Suppressor macrophage (primary cell): ENCODE results near the gene KRTAP5-3.
"Not testable (repeated sequence)": the region's sequence is repeated elsewhere in the genome, so short reads cannot be mapped to it uniquely, and the experiment has no call there.

Experiments
- DNase-seq, 4 experiments: peaks; one replicate each; pipeline ENCODE4 v3.0.0-alpha.2; 2020 to 2022

The KRTAP5-3 gene

GRCh38 chr11:1618231-1618630 is 10.0 kb upstream of the KRTAP5-3 start:
- DNase-seq: no peak

DNA sequence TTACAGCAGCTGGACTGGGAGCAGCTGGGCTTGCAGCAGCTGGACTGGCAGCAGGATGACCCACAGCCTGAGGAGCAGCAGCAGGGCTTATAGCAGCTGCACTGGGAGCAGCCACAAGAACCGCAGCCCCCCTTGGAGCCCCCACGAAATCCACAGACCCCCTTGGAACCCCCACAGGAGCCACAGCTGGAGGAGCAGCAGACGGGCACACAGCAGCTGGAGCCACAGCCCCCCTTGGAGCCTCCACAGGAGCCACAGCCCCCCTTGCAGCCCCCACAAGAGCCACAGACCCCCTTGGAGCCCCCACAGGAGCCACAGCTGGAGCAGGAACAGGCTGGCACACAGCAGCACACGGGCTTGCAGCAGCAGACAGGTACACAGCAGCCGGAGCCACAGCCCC is 362 bp downstream of the KRTAP5-3 start:
- DNase-seq: not testable (repeated sequence)

DNA sequence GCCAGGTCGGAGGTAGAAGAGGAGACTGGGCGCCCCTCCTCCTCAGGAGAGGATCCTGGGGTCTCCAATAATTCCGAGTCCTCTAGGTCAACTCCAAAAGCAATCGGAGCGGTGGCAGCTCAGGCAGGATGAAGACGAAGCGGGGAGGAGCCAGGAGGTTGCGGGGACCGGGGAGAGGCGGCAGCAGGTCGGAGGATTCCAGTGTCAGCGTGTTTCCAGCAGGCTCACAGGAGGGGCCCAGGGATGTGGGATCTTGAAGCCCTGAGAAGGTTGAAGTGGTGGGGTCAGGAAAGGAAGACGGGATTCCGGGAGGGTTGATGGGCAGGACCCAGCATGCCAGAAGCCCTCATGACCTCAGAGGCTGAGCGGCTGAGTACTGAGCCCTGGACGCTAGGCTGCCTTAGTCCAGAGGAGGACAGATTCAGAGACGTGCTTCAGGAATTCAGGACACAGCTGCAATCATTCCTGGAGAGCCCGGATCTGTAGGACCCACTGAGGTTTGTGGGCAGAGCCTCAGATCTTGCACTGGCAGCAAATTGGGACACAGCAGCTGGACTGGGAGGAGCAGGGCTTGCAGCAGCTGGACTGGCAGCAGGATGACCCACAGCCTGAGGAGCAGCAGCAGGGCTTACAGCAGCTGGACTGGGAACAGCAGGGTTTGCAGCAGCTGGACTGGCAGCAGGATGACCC is 962 bp downstream of the KRTAP5-3 start:
- DNase-seq: not testable (repeated sequence)

GRCh38 chr11:1605923-1606322 is 2.3 kb downstream of the KRTAP5-3 start:
- peak in 1 of 4 experiments; percentile 9 for DNase-seq

DNA sequence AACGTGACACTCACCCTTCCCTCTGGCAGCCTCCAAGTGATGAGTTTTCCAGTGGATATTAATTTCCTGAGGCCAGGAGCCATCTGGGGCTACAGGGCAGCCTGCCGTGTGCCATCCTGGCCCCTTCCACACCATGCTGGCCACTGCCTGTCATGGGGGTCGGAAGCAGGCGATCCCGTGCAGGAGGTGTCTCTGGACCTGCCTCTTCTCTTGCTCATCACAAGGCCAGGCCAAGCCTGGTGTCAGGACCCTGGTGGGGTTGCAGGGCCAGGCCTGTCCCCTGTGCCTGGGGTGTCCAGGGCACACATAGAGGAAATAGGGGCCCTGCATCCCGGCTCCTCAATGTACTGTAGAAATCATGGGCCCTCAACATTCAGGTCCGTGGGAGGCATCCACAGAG is 3.6 kb downstream of the KRTAP5-3 start:
- no peak for DNase-seq

DNA sequence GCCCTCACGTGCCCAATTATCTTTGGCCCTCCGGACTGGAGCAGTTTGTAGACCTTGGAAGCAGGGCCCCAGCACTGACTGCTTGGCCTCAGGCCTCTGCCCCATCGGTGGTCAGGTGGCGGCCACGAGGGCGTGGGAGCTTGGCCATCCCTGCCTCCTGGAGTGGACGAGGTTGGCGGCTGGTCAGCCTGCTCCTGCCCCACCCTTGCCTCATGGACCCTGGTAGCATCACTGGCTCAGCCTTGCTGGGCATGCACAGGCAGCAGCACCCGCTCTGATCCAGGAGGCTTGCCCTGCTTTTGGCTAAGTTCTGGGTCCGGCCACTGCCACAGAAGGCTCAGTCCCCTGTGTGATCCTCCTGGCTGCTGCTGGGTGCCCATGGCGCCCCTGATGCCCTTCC is 4.1 kb downstream of the KRTAP5-3 start:
- DNase-seq: no peak

- DNase-seq: no peak
Observed at GRCh38 chr11:1603629-1604028, 4.6 kb downstream of the KRTAP5-3 start.

GRCh38 chr11:1601663-1602062 is 6.6 kb downstream of the KRTAP5-3 start:
- not testable (repeated sequence) for DNase-seq

DNA sequence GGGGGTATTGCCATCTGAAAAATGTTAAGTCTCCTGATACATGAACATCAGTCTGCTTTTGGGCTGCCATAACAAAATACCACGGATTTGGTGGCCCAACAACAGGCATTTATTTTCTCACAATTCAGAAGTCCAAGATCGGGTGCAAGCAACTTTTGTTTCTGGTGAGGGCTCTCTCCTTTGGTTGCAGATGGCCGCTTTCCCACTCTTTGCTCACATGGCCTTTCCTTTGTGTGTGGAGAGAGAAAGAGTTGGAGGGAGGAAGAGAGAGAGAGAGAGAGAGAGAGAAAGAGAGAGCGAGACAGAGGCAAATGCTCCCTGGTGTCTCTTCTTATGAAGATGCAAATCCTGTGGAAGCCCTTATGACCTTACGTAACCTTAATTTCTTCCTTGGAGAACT is 7.6 kb downstream of the KRTAP5-3 start:
- no peak for DNase-seq

- no peak for DNase-seq
Observed at GRCh38 chr11:1598816-1599215, 9.4 kb downstream of the KRTAP5-3 start.

DNA sequence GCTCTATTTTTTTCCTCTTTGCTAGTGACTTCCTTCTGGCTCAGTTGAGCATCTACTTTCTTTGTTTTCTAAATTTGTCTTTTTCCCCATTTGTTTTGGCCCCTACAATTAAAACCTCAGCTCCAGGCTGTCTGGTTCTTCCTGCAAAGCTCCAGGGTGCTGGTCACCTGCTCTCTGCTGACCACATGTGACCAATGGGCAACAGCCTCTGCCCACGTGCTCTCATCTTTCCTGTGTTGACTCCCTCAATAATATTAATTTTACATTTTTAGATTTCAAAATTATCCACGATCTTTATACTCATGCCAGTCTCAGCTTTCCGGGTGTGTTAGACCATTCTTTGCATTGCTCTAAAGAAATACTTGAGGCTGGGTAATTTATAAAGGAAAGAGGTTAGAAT is 9.9 kb downstream of the KRTAP5-3 start:
- DNase-seq: not testable (repeated sequence)

- no peak for DNase-seq
Observed at GRCh38 chr11:1597994-1598380, 10.3 kb downstream of the KRTAP5-3 start, which contains the start of gene KRTAP5-2. KRTAP5-2 (minus strand) TSS chr11:1598294; CDS start chr11:1598250, 44 bp downstream.

DNA sequence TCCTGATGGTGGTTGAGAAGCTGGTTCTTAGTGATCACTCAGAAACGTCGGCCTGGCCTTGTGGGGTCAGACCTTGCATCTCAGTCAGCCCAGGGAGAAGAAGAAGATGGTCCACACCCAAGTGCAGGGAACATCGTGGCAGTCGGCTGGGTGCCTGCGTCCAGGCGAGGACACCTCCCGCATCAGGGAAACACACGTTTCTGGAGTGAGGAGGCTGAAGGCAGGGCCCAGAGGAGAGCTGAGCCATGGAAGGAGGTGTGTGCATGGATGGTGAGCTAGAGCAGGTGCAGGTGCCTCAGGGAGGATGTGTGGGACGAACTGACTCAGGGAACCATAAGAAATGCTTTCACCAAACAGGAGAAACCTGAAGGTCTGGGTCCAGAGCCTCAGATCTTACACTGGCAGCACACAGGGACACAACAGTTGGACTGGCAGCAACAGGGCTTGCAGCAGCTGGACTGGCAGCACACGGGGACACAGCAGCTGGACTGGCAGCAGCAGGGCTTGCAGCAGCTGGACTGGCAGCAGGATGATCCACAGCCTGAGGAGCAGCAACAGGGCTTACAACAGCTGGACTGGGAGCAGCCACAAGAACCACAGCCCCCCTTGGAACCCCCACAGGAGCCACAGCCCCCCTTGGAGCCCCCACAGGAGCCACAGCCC is 10.8 kb downstream of the KRTAP5-3 start:
- no peak for DNase-seq

GRCh38 chr11:1596576-1597121 is 11.6 kb downstream of the KRTAP5-3 start:
- not testable (repeated sequence) for DNase-seq

GRCh38 chr11:1595994-1596575 is 12.2 kb downstream of the KRTAP5-3 start:
- DNase-seq: not testable (repeated sequence)

- DNase-seq: no peak
Observed at GRCh38 chr11:1592628-1593027, 15.6 kb downstream of the KRTAP5-3 start.

DNA sequence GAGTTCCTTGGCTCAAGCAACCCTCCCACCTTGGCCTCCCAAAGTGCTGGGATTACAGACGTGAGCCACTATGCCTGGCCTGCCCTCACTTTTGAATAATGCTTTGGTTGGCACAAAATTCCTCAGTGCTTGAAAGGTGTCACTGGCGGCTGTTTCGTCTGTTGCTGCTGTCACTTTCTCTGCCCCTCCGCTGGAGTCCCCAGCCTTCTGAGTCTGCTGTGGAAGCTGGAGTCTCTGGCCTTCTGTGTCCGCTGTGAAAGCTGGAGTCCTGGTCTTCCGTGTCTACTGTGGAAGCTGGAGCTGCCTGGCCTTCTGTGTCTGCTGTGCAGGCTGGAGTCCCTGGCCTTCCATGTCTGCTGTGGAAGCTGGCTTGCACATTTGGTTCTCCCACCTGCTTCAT is 18.3 kb downstream of the KRTAP5-3 start:
- no peak for DNase-seq

DNA sequence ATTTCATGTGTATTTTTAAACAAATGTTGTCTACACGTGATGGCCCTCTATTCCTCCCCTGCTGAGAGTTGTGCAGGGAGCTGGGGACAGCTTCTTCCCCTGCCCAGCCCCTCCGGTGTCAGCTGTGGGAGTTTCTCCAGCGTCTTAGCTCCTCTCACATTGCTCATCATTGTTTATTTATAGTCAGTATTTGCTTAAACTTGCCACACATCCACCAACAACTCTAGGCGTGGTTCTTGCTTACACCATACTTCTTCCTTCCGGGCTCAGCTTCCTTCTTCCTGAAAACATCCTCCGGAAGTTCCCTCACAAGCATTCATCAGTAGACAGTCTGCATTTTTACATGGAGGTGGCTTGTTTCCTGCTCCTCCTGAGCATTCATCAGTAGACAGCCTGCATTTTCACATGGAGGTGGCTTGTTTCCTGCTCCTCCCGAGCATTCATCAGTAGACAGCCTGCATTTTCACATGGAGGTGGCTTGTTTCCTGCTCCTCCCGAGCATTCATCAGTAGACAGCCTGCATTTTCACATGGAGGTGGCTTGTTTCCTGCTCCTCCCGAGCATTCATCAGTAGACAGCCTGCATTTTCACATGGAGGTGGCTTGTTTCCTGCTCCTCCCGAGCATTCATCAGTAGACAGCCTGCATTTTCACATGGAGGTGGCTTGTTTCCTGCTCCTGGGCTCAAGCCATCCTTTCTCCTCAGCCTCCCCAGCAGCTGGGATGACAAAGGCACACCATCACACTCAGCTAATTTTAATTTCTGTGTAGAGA is 18.9 kb downstream of the KRTAP5-3 start:
- DNase-seq: peak; percentile 69 to 89 (median 78)

- no peak for DNase-seq
Observed at GRCh38 chr11:1586699-1587098, 21.6 kb downstream of the KRTAP5-3 start.

- not testable (repeated sequence) for DNase-seq
Observed at GRCh38 chr11:1584661-1585370, 23.4 kb downstream of the KRTAP5-3 start, which contains the start of gene KRTAP5-1. KRTAP5-1 (minus strand) TSS chr11:1585283; CDS start chr11:1585249, 34 bp downstream.

- not testable (repeated sequence) for DNase-seq
Observed at GRCh38 chr11:1582909-1583308, 25.4 kb downstream of the KRTAP5-3 start.

DNA sequence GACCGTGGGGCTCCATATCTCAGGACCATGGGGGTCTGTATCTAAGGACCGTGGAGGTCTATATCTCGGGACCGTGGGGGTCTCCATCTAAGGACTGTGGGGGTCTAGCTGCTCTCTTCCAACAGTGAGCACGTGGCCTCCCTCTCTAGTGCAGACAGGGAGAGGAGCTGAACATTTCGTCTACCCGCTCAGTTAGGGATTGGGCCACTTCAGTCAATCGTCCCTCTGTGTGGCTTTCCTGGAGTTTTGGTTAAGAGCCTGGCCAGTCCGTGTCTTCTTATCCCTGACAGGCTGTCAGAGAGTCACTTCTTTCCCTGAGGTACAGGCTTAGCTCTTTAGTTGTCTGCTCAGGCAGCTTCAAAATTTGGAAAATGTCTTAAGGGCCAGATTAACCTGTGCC is 26.3 kb downstream of the KRTAP5-3 start:
- DNase-seq: no peak
